Measurements from ENCODE around the gene DDB1. TPM values are rescaled to one million over a fixed set of nuclear protein-coding genes. Genes with fewer than 3 reads are reported as not detected.
A peak's percentile ranks its signal among the peaks of the same experiment; 100 is the strongest.

The DDB1 gene
- total and polyA plus RNA-seq, 2 of the 13 experiments (the other 11 are each of a cell fraction or from before 2014, with no cell fraction given): 217 to 266 TPM

GRCh38 chr11:61378713-61379313, 45.9 kb upstream of the DDB1 start (continued):
- TF ChIP-seq SIN3B (IDR thresholded peaks at IDR 0.05; ENCODE audit: low read length) (no peak), CBX5 (CRISPR knock-in tag; IDR thresholded peaks at IDR 0.05; ENCODE audit: borderline replicate concordance) (no peak), MXD1 (CRISPR knock-in tag; IDR thresholded peaks at IDR 0.05) (no peak), FOXA3 (CRISPR knock-in tag; IDR thresholded peaks at IDR 0.05) (peak; percentile 40; the same call in 1 of the 2 replicates), GATAD2A (CRISPR knock-in tag; IDR thresholded peaks at IDR 0.05) (0 out of 2 replicates have a peak, but pooled peaks have one; percentile 13), ZNF30 (CRISPR knock-in tag; IDR thresholded peaks at IDR 0.05) (no peak), ZBED4 (CRISPR knock-in tag; IDR thresholded peaks at IDR 0.05; ENCODE audit: borderline replicate concordance) (no peak), TFAP4 (IDR thresholded peaks at IDR 0.05; ENCODE audit: borderline replicate concordance, low read depth) (0 out of 2 replicates have a peak, but pooled peaks have one; percentile 23), CSRNP1 (CRISPR knock-in tag; IDR thresholded peaks at IDR 0.05) (no peak), RERE (CRISPR knock-in tag; IDR thresholded peaks at IDR 0.05; ENCODE audit: low read depth) (no peak), FOSL2 (CRISPR knock-in tag; IDR thresholded peaks at IDR 0.05) (peak; percentile 78), SNRNP70 (IDR thresholded peaks at IDR 0.05; ENCODE audit: low read depth, low read length) (no peak), ZNF232 (CRISPR knock-in tag; IDR thresholded peaks at IDR 0.05; ENCODE audit: borderline replicate concordance) (no peak), ZBTB7A (CRISPR knock-in tag; IDR thresholded peaks at IDR 0.05) (no peak), CEBPG (CRISPR knock-in tag; IDR thresholded peaks at IDR 0.05) (peak; percentile 60), CTCF (CRISPR knock-in tag; IDR thresholded peaks at IDR 0.05) (no peak)
